ENCODE data around the gene ST14.

DNA sequence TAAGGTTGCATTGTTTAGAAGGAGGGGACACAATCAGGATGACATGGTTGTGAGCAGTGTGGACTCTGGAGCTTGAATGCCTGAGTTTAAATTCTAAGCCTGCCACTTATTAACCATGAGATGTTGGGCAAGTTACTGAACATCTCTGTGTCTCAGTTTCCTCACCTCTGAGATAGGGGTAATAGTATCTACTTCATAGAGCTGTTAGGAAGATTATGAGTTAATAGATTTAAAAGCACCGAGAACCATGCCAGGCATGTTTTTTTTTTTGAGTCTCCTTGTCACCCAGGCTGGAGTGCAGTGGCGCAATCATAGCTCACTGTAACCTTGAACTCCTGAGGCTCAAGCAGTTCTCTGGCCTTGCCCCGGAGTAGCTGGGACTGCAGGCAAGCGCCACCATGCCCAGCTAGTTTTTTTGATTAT lies 33.3 kb downstream of the ST14 start:
- TF ChIP-seq, protein P1, sequence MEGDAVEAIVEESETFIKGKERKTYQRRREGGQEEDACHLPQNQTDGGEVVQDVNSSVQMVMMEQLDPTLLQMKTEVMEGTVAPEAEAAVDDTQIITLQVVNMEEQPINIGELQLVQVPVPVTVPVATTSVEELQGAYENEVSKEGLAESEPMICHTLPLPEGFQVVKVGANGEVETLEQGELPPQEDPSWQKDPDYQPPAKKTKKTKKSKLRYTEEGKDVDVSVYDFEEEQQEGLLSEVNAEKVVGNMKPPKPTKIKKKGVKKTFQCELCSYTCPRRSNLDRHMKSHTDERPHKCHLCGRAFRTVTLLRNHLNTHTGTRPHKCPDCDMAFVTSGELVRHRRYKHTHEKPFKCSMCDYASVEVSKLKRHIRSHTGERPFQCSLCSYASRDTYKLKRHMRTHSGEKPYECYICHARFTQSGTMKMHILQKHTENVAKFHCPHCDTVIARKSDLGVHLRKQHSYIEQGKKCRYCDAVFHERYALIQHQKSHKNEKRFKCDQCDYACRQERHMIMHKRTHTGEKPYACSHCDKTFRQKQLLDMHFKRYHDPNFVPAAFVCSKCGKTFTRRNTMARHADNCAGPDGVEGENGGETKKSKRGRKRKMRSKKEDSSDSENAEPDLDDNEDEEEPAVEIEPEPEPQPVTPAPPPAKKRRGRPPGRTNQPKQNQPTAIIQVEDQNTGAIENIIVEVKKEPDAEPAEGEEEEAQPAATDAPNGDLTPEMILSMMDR (IDR thresholded peaks at IDR 0.05): no peak
- no peak for TF ChIP-seq POLR2A (IDR thresholded peaks at IDR 0.05)
